Peyer's patch (tissue), 4 donors: ENCODE results near the gene CDCP2.

Experiments
- POLR2A ChIP-seq, 2 donors: fragments of 450-650 bp; IDR thresholded peaks; one replicate each; pipeline ENCODE4 v1.5.1; 2017; ENCODE audit warnings: antibody characterized with exemption in 2 of 2, mild to moderate bottlenecking in 2 of 2, moderate library complexity in 2 of 2
- TF ChIP-seq, protein P1 (sequence below), 6 experiments: fragments of 450-650 bp in 4 of 6; fragments of 200-600 bp in 2 of 6; sonication (generic) in 1 of 6; IDR thresholded peaks; one replicate each; pipeline ENCODE4 v1.5.1; 2017 to 2019; ENCODE audit warnings: antibody characterized with exemption in 6 of 6, mild to moderate bottlenecking in 3 of 6, moderate library complexity in 1 of 6

DNA sequence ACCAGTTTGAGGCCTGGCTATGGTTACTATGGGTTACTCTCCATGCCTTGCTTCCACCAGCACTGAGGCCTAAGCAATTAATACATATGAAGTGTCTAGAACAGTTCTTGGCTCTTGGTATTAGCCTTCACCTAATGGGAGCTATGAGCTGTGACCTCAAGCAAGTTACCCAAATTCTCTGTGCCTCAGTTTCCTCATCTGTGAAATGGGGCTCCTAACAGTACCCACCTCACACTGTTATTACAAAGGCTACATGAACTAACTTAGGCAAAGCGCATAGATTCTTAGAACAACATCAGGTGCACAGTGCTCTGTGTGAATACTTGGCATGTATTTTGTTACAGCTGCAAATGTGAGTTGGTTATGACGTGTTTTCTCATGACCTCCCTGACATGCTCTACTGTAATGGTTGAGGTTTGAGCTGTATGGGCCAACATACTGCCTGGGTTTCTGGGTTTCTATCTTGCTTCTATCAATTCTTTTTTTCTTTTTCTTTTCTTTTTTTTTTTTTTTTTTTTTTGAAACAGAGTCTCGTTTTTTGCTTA, 26.5 kb downstream of the CDCP2 start:
- TF ChIP-seq, protein P1, sequence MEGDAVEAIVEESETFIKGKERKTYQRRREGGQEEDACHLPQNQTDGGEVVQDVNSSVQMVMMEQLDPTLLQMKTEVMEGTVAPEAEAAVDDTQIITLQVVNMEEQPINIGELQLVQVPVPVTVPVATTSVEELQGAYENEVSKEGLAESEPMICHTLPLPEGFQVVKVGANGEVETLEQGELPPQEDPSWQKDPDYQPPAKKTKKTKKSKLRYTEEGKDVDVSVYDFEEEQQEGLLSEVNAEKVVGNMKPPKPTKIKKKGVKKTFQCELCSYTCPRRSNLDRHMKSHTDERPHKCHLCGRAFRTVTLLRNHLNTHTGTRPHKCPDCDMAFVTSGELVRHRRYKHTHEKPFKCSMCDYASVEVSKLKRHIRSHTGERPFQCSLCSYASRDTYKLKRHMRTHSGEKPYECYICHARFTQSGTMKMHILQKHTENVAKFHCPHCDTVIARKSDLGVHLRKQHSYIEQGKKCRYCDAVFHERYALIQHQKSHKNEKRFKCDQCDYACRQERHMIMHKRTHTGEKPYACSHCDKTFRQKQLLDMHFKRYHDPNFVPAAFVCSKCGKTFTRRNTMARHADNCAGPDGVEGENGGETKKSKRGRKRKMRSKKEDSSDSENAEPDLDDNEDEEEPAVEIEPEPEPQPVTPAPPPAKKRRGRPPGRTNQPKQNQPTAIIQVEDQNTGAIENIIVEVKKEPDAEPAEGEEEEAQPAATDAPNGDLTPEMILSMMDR (IDR thresholded peaks at IDR 0.05): no peak
- TF ChIP-seq POLR2A (IDR thresholded peaks at IDR 0.05): no peak
